Activated CD4-positive, alpha-beta memory T cell treated with anti-CD3 and anti-CD28 coated beads, Interleukin-2, amount 10 ng/mL, durations not matched to agents 7 days and 5 days (primary cell): ENCODE results near the gene EFEMP2. TPM values are rescaled to one million over a fixed set of nuclear protein-coding genes. Genes with fewer than 3 reads are reported as not detected.
A peak's percentile ranks its signal among the peaks of the same experiment; 100 is the strongest.
"Not testable (repeated sequence)": the region's sequence is repeated elsewhere in the genome, so short reads cannot be mapped to it uniquely, and the experiment has no call there.

Experiments
- CTCF ChIA-PET: fragments of 350-600 bp; sonication (Branson Sonifier 250); formaldehyde crosslinking; loops from one replicate; lab custom pipeline; 2021; ENCODE audit warnings: antibody characterized with exemption, inconsistent platforms; lab: Charles Lee
- POLR2A ChIA-PET: fragments of 350-600 bp; sonication (Branson Sonifier 250); formaldehyde crosslinking; loops from one replicate; lab custom pipeline; 2021; ENCODE audit warnings: antibody characterized with exemption; lab: Charles Lee
- DNase-seq: peaks from one replicate; pipeline ENCODE4 v3.0.0-alpha.2; 2020
- H3K27ac Mint-ChIP-seq: one replicate; pipeline ENCODE4 v1.8.0; 2021; ENCODE audit warnings: mild to moderate bottlenecking, mixed read lengths
- H3K27me3 Mint-ChIP-seq: one replicate; pipeline ENCODE4 v1.8.0; 2021; ENCODE audit warnings: mixed read lengths
- H3K36me3 Mint-ChIP-seq: one replicate; pipeline ENCODE4 v1.8.0; 2021; ENCODE audit warnings: low read depth, mixed read lengths
- H3K4me1 Mint-ChIP-seq: one replicate; pipeline ENCODE4 v1.8.0; 2021; ENCODE audit warnings: mixed read lengths
- H3K4me3 Mint-ChIP-seq: one replicate; pipeline ENCODE4 v1.8.0; 2021; ENCODE audit warnings: mild to moderate bottlenecking, mixed read lengths
- H3K9me3 Mint-ChIP-seq: one replicate; pipeline ENCODE4 v1.8.0; 2021; ENCODE audit warnings: mixed read lengths
- total RNA-seq, 2 experiments: library from RNA; stranded (reverse); gene quantifications; one replicate each; pipeline ENCODE4 v1.2.3, GENCODE V29; 2021

The EFEMP2 gene
- total RNA-seq, 2 experiments from 2014 or later, result 13.8 to 14.7 TPM

GRCh38 chr11:65899356-65900124 is 26.9 kb upstream of the EFEMP2 start:
- Mint-ChIP-seq H3K4me1 (peaks cover 58% of the 10 kb centered on the region), H3K9me3 (no peaks in the 10 kb centered on the region), H3K27me3 (peaks cover 4% of the 10 kb centered on the region), H3K27ac (peak overlapping the region; percentile 66), H3K36me3 (peaks cover 13% of the 10 kb centered on the region), H3K4me3 (peak overlapping the region; percentile 69)
- DNase-seq, result peak; percentile 77
- ChIA-PET CTCF (interaction anchor here (1.3 to 4.0 kb wide), 6 partner anchors 11 to 188 kb away, joined by 3 to 73 read pairs (median 13); partner anchors contain the start of genes CCDC85B, FIBP and MUS81), POLR2A (interaction anchor here (1.3 to 8.8 kb wide), 9 partner anchors 11 to 187 kb away, joined by 3 to 185 read pairs (median 17); partner anchors contain the start of genes C11orf68, CCDC85B, CFL1 and DRAP1)

- Mint-ChIP-seq H3K4me3 (peak overlapping the region; percentile 78), H3K36me3 (peaks cover 16% of the 10 kb centered on the region), H3K27ac (peak overlapping the region; percentile 75), H3K4me1 (peaks cover 64% of the 10 kb centered on the region), H3K9me3 (no peaks in the 10 kb centered on the region), H3K27me3 (peaks cover 4% of the 10 kb centered on the region)
- DNase-seq, result no peak
- ChIA-PET CTCF (interaction anchor here (1.4 to 3.2 kb wide), 4 partner anchors 10 to 39 kb away, joined by 3 to 73 read pairs (median 13); partner anchors contain the start of genes CCDC85B, FIBP and MUS81), POLR2A (interaction anchor here (0.6 to 8.8 kb wide), 7 partner anchors 8 to 187 kb away, joined by 3 to 185 read pairs (median 4); partner anchors contain the start of genes C11orf68, CCDC85B, CFL1 and FIBP)
These were observed 26.2 kb upstream of the EFEMP2 start for GRCh38 chr11:65898656-65899355.

GRCh38 chr11:65897020-65897471 is 24.4 kb upstream of the EFEMP2 start:
- CTCF ChIA-PET, result interaction anchor here (0.6 to 3.2 kb wide), 4 partner anchors 8 to 91 kb away, joined by 3 to 73 read pairs (median 14); partner anchors contain the start of genes CCDC85B and FIBP
- no peak for DNase-seq
- peaks cover 72% of the 10 kb centered on the region for H3K4me1 Mint-ChIP-seq

GRCh38 chr11:65896034-65896999 is 23.7 kb upstream of the EFEMP2 start:
- Mint-ChIP-seq H3K4me3 (no peak overlapping the region), H3K4me1 (peaks cover 65% of the 10 kb centered on the region), H3K9me3 (no peaks in the 10 kb centered on the region), H3K27me3 (no peaks in the 10 kb centered on the region), H3K36me3 (peaks cover 16% of the 10 kb centered on the region), H3K27ac (peak overlapping the region; percentile 70)
- no peak for DNase-seq
- ChIA-PET POLR2A (interaction anchor here (0.6 to 8.8 kb wide), 8 partner anchors 8 to 66 kb away, joined by 3 to 185 read pairs (median 6); partner anchors contain the start of genes C11orf68, CCDC85B, CFL1 and DRAP1), CTCF (interaction anchor here (0.6 to 3.2 kb wide), 5 partner anchors 7 to 92 kb away, joined by 3 to 73 read pairs (median 6); partner anchors contain the start of genes CCDC85B and FIBP)

More at GRCh38 chr11:65897020-65897471, 24.4 kb upstream of the EFEMP2 start:
- Mint-ChIP-seq H3K36me3 (peaks cover 16% of the 10 kb centered on the region), H3K27ac (peak overlapping the region; percentile 70), H3K9me3 (no peaks in the 10 kb centered on the region), H3K4me3 (peak overlapping the region; percentile 46), H3K27me3 (peaks cover under 1% of the 10 kb centered on the region)
- POLR2A ChIA-PET, result interaction anchor here (1.0 to 8.8 kb wide), 6 partner anchors 9 to 38 kb away, joined by 3 to 185 read pairs (median 12); partner anchors contain the start of genes C11orf68, CCDC85B, CFL1 and FIBP

GRCh38 chr11:65895482-65895981 is 22.9 kb upstream of the EFEMP2 start:
- Mint-ChIP-seq H3K4me3 (no peak overlapping the region), H3K4me1 (peaks cover 57% of the 10 kb centered on the region)

GRCh38 chr11:65894034-65894591 is 21.5 kb upstream of the EFEMP2 start:
- ChIA-PET CTCF (interaction anchor here (0.8 to 1.9 kb wide), 11 partner anchors 9 to 279 kb away, joined by 3 to 13 read pairs (median 3); partner anchors contain the start of genes MUS81 and PCNX3), POLR2A (interaction anchor here (0.8 to 11.5 kb wide), 13 partner anchors 8 to 473 kb away, joined by 3 to 284 read pairs (median 6); partner anchors contain the start of genes BANF1, C11orf68, CFL1 and EIF1AD)
- Mint-ChIP-seq H3K4me1 (peaks cover 69% of the 10 kb centered on the region), H3K36me3 (peaks cover 16% of the 10 kb centered on the region), H3K27me3 (no peaks in the 10 kb centered on the region), H3K9me3 (no peaks in the 10 kb centered on the region), H3K27ac (peak overlapping the region; percentile 89), H3K4me3 (peak overlapping the region; percentile 97)
- peak; percentile 67 for DNase-seq

More at GRCh38 chr11:65895482-65895981, 22.9 kb upstream of the EFEMP2 start:
- Mint-ChIP-seq H3K27ac (peak overlapping the region; percentile 69), H3K36me3 (peaks cover 16% of the 10 kb centered on the region), H3K27me3 (no peaks in the 10 kb centered on the region), H3K9me3 (no peaks in the 10 kb centered on the region)
- CTCF ChIA-PET, result interaction anchor here (0.6 to 1.7 kb wide), 4 partner anchors 11 to 151 kb away, joined by 3 to 8 read pairs (median 4); no protein-coding TSS in a partner anchor
- POLR2A ChIA-PET, result interaction anchor here (0.6 to 8.8 kb wide), 5 partner anchors 7 to 67 kb away, joined by 3 to 185 read pairs (median 7); partner anchors contain the start of genes C11orf68, CCDC85B, CFL1 and DRAP1
- no peak for DNase-seq

- POLR2A ChIA-PET, result interaction anchor here (1.0 to 11.5 kb wide), 14 partner anchors 7 to 758 kb away, joined by 3 to 284 read pairs (median 6); partner anchors contain the start of genes BANF1, C11orf68, CFL1 and EIF1AD
- peaks cover 72% of the 10 kb centered on the region for H3K4me1 Mint-ChIP-seq
- peak overlapping the region; percentile 97 for H3K4me3 Mint-ChIP-seq
- peak overlapping the region; percentile 89 for H3K27ac Mint-ChIP-seq
- H3K27me3 Mint-ChIP-seq, result no peaks in the 10 kb centered on the region
- H3K9me3 Mint-ChIP-seq, result no peaks in the 10 kb centered on the region
- DNase-seq, result no peak
- peaks cover 22% of the 10 kb centered on the region for H3K36me3 Mint-ChIP-seq
- CTCF ChIA-PET, result interaction anchor here (0.6 to 10.0 kb wide), 8 partner anchors 8 to 315 kb away, joined by 3 to 251 read pairs (median 3); partner anchors contain the start of genes CFL1 and MUS81
These were observed 20.2 kb upstream of the EFEMP2 start for GRCh38 chr11:65892661-65893317.

GRCh38 chr11:65892137-65892540 is 19.5 kb upstream of the EFEMP2 start:
- H3K4me1 Mint-ChIP-seq, result peaks cover 72% of the 10 kb centered on the region
- POLR2A ChIA-PET, result interaction anchor here (0.6 to 11.5 kb wide), 12 partner anchors 8 to 757 kb away, joined by 3 to 284 read pairs (median 36); partner anchors contain the start of genes BANF1, C11orf68, CFL1 and CTSW

GRCh38 chr11:65891219-65892136 is 18.9 kb upstream of the EFEMP2 start:
- POLR2A ChIA-PET, result interaction anchor here (0.6 to 11.5 kb wide), 32 partner anchors 8 to 468 kb away, joined by 3 to 284 read pairs (median 7); partner anchors contain the start of genes BANF1, C11orf68, CFL1 and CTSW
- H3K4me3 Mint-ChIP-seq, result peak overlapping the region; percentile 97
- peaks cover 72% of the 10 kb centered on the region for H3K4me1 Mint-ChIP-seq
- no peaks in the 10 kb centered on the region for H3K9me3 Mint-ChIP-seq
- peaks cover 26% of the 10 kb centered on the region for H3K36me3 Mint-ChIP-seq
- CTCF ChIA-PET, result interaction anchor here (0.6 to 10.0 kb wide), 33 partner anchors 6 to 319 kb away, joined by 3 to 251 read pairs (median 7); partner anchors contain the start of genes BANF1, C11orf68, CFL1 and CTSW
- H3K27me3 Mint-ChIP-seq, result no peaks in the 10 kb centered on the region
- peak overlapping the region; percentile 89 for H3K27ac Mint-ChIP-seq
- peak; percentile 46 for DNase-seq

More at GRCh38 chr11:65892137-65892540, 19.5 kb upstream of the EFEMP2 start:
- Mint-ChIP-seq H3K4me3 (peak overlapping the region; percentile 97), H3K27ac (peak overlapping the region; percentile 89), H3K36me3 (peaks cover 23% of the 10 kb centered on the region)
- not testable (repeated sequence) for DNase-seq, H3K27me3 Mint-ChIP-seq, H3K9me3 Mint-ChIP-seq
- CTCF ChIA-PET, result interaction anchor here (0.6 to 10.0 kb wide), 5 partner anchors 9 to 181 kb away, joined by 3 to 251 read pairs (median 3); partner anchors contain the start of genes CFL1 and MUS81
